Neural crest cell (in vitro differentiated cells): ENCODE measurements around the gene CBFA2T2. TPM values are rescaled to one million over a fixed set of nuclear protein-coding genes. Genes with fewer than 3 reads are reported as not detected.

Source experiments
- DNase-seq: peaks from one replicate; pipeline ENCODE4 v3.0.0; 2021; ENCODE audit warnings: low read depth, mixed read lengths, low spot score
- H3K27ac Mint-ChIP-seq: one replicate; pipeline ENCODE4 v1.8.0; 2021; ENCODE audit warnings: mild to moderate bottlenecking, mixed read lengths; ENCODE audit not compliant: unreplicated experiment
- H3K27me3 Mint-ChIP-seq: 2 replicates; pipeline ENCODE4 v1.8.0; 2021; ENCODE audit warnings: low read depth, mild to moderate bottlenecking, mixed read lengths
- H3K36me3 Mint-ChIP-seq: 2 replicates; pipeline ENCODE4 v1.8.0; 2021; ENCODE audit warnings: low read depth, mild to moderate bottlenecking, mixed read lengths
- H3K4me1 Mint-ChIP-seq: 2 replicates; pipeline ENCODE4 v1.8.0; 2021; ENCODE audit warnings: mixed read lengths
- H3K4me3 Mint-ChIP-seq: one replicate; pipeline ENCODE4 v1.8.0; 2021; ENCODE audit warnings: mild to moderate bottlenecking, mixed read lengths
- H3K9me3 Mint-ChIP-seq: 2 replicates; pipeline ENCODE4 v1.8.0; 2021; ENCODE audit warnings: mixed read lengths
- CTCF ChIP-seq: fragments of 200-600 bp; sonication (generic); conservative IDR thresholded peaks from 2 replicates; pipeline ENCODE4 v1.5.0; 2021; ENCODE audit warnings: antibody characterized with exemption, mild to moderate bottlenecking
- total RNA-seq: library from RNA; stranded (reverse); gene quantifications from 2 replicates; pipeline ENCODE4 v1.2.1, GENCODE V29; 2021

The CBFA2T2 gene
- total RNA-seq, 1 donor from 2014 or later = 36.5 TPM

DNA sequence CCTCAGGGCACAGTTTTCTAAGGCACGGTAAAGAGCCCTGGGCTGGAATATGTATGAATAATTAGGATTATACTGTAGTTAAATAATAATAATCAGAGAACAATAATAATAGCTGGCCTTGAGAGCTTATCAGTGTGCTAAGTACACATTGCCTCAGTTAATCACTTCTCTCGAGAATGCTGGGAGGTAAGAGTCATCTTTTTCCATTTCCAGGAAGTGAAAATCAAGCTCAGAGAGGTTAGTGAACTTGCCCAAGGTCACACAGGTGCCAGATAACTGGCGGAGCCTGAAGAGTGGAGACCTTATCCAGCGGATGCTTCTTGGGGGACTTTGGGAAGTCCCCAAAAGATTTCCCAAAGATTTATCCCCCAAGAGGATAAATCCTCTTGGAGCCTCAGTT lies 19.4 kb upstream of the CBFA2T2 start:
- no peak for DNase-seq
- H3K36me3 Mint-ChIP-seq = no peaks in the 10 kb centered on the region
- TF ChIP-seq CTCF = no peak
- H3K4me1 Mint-ChIP-seq = peaks cover 17% of the 10 kb centered on the region
- H3K4me3 Mint-ChIP-seq = no peak overlapping the region
- H3K27ac Mint-ChIP-seq = no peak overlapping the region
- H3K9me3 Mint-ChIP-seq = no peaks in the 10 kb centered on the region
- H3K27me3 Mint-ChIP-seq = peaks cover 4% of the 10 kb centered on the region

DNA sequence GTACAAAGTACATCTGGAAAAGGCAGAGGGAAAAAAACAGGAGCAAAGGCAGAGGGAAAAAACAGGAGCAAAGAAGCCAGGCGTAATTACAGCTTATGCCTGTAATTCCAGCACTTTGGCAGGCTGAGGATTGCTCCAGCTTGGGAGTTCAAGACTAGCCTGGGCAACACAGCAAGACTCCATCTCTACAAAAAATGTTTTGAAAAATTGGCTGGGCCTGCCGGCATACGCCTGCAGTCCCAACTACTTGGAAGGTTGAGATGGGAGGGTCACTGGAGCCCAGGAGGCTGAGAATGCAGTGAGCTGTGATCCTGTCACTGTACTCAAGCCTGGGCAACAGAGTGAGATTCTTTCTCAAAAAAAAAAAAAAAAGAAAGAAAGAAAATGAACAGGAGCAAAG lies 19.0 kb upstream of the CBFA2T2 start:
- H3K4me3 Mint-ChIP-seq = no peak overlapping the region

DNA sequence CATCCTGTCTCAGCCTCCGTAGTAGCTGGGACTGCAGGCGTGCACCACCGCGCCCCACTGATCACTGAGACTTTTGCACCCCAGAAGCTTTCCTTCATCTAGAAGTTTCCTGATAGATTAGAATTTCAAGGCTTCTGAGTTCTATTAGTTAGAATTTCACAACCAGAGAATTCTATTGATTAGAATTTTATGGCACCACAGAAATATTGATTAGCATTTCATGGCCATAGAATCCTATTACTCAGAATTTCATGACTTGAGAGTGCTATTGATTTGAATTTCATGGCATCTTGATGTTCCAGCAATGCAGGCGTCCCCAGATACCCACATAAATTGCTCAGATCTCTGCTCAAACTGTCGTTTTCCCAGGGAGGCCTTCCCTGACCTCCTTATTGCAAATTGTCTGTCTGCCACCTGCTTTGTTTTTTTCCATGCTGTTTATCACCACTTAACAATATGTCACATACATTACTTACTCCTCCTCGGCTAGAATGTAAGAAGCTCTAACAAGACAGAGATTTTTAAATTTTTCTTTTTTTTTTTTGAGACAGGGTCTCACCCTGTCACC lies 16.9 kb upstream of the CBFA2T2 start:
- Mint-ChIP-seq H3K27me3 (peaks cover 8% of the 10 kb centered on the region), H3K9me3 (no peaks in the 10 kb centered on the region), H3K36me3 (no peaks in the 10 kb centered on the region), H3K27ac (no peak overlapping the region), H3K4me1 (peaks cover 17% of the 10 kb centered on the region), H3K4me3 (no peak overlapping the region)
- TF ChIP-seq CTCF = no peak
- DNase-seq = no peak

More for the DNA sequence above, 19.0 kb upstream of the CBFA2T2 start:
- H3K27ac Mint-ChIP-seq = no peak overlapping the region
- no peaks in the 10 kb centered on the region for H3K36me3 Mint-ChIP-seq
- peaks cover 4% of the 10 kb centered on the region for H3K27me3 Mint-ChIP-seq
- TF ChIP-seq CTCF = no peak
- no peaks in the 10 kb centered on the region for H3K9me3 Mint-ChIP-seq
- H3K4me1 Mint-ChIP-seq = peaks cover 16% of the 10 kb centered on the region
- DNase-seq = no peak

GRCh38 chr20:33474097-33474873 lies 15.6 kb upstream of the CBFA2T2 start:
- H3K4me3 Mint-ChIP-seq = no peak overlapping the region

DNA sequence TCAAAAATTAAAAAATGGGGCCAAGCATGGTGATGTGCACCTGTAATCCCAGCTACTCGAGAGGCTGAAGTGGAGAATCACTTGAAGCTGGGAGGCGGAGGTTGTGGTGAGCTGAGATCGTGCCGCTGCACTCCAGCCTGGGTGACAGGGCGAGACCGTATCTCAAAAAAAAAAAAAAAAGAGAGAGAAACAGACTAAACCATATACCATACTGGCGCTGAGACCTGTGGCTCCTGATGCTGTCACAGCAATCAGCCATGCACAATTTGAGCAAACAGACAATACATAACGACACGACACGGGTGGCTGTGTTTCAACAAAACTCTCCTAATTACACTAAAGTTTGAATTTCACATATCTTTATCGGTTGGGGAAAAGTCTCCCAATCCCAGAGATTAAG lies 14.9 kb upstream of the CBFA2T2 start:
- Mint-ChIP-seq H3K4me3 (no peak overlapping the region), H3K9me3 (no peaks in the 10 kb centered on the region), H3K27me3 (peaks cover 8% of the 10 kb centered on the region), H3K4me1 (peaks cover 17% of the 10 kb centered on the region), H3K27ac (no peak overlapping the region), H3K36me3 (no peaks in the 10 kb centered on the region)
- DNase-seq = no peak
- no peak for TF ChIP-seq CTCF

More at GRCh38 chr20:33474097-33474873, 15.6 kb upstream of the CBFA2T2 start:
- peaks cover 17% of the 10 kb centered on the region for H3K4me1 Mint-ChIP-seq
- TF ChIP-seq CTCF = no peak
- DNase-seq = no peak
- peaks cover 8% of the 10 kb centered on the region for H3K27me3 Mint-ChIP-seq
- no peak overlapping the region for H3K27ac Mint-ChIP-seq
- H3K9me3 Mint-ChIP-seq = no peaks in the 10 kb centered on the region
- H3K36me3 Mint-ChIP-seq = no peaks in the 10 kb centered on the region
